ENCODE results near the gene UBXN7.
"Not testable (repeated sequence)": the region's sequence is repeated elsewhere in the genome, so short reads cannot be mapped to it uniquely, and the experiment has no call there.

The UBXN7 gene

DNA sequence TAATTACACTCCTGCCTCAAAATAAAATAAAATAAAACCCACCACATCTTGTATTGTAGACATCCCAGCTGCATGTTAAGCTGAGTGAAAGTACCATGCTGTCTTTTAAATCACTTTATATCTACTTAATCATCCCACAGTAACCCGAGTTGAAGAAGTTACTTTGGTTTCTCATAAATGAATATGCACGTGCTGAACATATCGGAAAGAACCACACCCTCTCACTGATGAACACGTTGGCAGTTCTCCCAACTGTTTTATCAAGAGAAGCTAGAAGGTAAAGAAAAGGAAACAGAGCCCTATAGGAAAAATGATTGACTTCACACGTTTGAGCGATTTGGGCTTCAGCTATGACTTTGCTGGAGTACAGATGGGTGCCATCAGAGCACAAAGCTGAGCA is 78.1 kb downstream of the UBXN7 start:
- no peak for DNase-seq

DNA sequence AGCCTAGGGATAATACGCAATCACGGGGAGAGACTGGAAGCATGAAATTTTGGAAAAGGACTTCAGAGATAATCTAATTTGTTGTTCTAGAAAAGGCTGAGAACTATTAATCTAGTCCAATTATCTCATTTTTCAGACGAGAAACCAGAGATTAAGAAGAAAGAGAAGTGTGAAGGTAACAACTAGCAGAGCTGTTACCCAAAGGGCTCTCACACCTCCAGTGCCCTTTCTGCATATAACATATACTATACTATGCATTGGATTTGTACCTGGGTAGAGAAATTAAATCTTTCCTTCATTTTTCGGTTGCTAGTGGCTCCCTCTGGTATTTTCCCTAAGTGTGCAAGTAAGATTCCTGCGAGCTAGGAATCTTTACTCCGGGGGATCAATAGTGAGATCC is 80.7 kb downstream of the UBXN7 start:
- no peak for DNase-seq

DNA sequence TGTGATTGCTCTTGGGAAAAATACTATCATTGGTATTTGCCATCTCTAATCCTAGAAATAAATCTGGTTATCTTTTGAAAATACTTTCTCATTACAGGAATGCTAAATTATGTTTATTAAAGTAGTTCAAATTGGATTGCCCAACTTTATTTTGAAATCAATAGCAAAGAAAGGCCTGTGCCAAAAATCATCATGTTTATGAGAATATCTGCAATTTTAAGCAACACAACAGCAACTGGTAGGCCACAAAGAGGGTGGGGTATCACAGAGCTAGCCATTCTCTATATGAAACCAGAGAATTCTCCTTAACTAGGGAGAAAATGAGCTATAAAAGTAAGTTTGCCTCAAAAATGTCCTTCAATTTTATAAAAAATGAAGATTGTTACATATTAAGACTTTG is 82.2 kb downstream of the UBXN7 start:
- DNase-seq, result no peak

DNA sequence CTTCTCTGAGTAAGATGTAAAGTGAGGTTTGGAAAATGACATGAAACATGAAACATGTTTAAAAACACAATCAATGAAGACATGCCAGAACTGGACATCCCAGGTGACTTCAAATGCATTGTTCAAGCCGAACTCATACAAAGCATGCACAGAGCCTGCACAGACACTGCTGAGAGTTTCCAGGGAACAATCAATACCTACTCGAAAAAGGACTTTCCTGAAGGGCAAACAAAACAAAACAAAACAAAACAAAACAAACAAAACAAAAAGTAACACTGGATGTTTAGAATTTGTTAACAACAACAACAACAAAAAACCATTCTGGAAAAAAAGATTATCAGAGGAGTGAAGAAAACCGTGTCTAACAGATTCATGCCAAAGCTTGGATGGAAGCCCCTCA is 83.5 kb downstream of the UBXN7 start:
- DNase-seq, result no peak

DNA sequence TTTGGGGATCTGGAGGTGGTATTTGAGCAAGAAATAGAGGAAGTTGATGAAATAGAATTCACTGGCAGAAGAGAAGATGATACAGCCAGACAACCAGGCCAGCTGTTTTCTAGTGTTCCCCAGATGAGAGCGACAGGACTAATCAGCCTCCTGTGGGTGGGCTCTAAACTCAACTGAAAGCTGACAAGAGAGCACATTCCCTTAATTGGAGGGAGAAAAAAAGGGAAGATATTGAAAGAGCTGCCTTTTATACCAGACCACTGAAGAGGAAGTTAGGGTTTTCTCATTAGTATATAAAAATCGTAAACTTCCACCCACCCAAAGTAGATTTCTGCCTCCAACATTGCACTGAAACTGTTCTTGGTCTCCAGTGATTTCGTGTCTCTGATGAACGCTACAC is 87.6 kb downstream of the UBXN7 start:
- no peak for DNase-seq

DNA sequence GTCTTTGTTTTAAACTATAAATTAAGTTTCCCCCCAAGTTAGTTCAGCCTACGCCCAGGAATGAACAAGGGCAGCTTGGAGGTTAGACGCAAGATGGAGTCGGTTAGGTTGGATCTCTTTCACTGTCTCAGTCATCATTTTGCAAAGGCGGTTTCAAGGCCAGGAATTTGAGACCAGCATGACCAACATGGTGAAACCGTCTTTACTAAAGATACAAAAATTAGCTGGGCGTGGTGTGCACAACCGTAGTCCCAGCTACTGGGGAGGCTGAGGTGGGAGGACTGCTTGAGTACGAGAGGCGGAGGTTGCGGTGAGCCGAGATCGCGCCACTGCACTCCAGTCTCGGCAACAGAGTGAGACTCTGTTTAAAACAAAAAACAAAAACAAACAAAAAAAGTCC is 88.3 kb downstream of the UBXN7 start:
- not testable (repeated sequence) for DNase-seq

DNA sequence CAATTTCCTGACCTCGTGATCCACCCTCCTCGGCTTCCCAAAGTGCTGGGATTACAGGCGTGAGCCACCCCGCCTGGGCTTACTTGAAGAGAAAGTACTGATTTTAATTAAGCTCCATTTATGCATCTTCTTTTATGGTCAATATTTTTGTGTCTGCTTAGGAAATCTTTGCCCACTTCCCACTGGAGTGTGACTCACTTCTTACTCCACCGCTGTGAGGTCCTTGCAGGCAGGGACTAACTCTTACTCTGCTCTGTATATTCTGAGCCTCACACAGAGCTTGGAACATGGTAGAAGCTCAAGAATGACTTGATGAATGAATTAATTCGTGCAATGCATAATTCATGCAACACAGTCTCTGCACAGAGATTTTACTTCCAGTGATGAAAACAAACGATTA is 91.1 kb downstream of the UBXN7 start:
- no peak for DNase-seq

DNA sequence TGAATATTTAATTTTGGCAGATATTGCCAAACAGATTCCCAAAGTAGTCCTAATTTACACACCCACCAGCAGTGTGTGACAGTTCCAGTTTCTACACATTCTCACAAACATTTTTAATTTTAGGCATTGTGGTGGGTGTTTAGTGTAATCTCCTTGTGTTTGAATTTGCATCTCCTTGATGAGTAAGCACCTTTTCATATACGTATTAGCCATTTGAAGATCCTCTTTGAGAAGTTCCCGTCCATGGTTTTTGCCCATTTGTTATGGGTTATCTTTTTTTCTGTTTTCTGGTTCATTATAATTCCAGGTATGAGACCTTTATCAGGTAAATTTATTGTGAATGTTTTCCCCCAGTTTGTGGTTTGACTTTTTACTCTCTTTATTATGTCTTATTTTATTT is 91.8 kb downstream of the UBXN7 start:
- no peak for DNase-seq

DNA sequence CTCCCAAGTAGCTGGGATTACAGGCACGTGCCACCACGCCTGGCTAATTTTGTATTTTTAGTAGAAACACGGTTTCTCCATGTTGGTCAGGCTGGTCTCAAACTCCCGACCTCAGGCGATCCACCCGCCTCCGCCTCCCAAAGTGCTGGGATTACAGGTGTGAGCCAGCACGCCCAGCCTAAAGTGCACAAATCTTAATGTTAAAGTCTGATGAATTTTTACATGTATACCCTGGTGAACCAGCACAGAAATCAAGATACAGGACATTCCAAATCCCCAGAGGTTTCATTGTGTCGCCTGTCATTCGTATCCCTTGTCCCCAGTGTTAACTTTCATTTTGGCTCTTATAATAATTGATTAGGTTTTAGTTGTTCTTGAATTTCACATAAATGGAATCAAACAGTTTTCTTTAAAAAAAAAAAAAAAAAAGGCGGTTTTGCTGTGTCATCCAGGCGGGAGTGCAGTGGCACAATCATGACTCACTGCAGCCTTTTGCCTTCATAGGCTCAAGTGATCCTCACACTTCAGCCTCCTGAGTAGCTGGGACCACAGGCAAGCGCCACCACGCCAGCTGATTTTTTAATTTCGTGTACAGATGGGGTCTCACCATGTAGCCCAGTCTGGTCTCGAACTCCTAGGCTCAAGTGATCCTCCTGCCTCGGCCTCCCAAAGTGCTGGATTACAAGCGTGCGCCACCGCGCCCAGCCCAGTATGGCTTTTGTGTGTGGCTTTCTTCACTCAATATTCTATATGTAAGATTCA is 92.6 kb downstream of the UBXN7 start:
- no peak for DNase-seq

DNA sequence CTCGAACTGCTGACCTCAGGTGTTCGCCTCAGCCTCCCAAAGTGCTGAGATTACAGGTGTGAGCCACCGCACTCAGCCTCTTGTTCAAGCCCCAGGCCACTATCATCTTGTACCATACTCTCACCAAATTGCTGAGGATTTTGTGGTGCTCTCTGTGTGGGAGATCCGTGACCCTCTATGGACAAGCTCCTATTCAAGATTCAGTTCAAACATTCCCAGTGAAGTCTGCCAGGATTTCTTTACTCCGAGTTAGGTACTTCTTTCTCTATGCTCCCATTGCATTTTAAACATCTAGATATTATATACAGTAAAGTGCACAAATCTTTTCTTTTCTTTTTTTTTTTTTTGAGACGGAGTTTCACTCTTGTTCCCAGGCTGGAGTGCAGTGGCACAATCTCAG is 93.2 kb downstream of the UBXN7 start:
- DNase-seq, result no peak

DNA sequence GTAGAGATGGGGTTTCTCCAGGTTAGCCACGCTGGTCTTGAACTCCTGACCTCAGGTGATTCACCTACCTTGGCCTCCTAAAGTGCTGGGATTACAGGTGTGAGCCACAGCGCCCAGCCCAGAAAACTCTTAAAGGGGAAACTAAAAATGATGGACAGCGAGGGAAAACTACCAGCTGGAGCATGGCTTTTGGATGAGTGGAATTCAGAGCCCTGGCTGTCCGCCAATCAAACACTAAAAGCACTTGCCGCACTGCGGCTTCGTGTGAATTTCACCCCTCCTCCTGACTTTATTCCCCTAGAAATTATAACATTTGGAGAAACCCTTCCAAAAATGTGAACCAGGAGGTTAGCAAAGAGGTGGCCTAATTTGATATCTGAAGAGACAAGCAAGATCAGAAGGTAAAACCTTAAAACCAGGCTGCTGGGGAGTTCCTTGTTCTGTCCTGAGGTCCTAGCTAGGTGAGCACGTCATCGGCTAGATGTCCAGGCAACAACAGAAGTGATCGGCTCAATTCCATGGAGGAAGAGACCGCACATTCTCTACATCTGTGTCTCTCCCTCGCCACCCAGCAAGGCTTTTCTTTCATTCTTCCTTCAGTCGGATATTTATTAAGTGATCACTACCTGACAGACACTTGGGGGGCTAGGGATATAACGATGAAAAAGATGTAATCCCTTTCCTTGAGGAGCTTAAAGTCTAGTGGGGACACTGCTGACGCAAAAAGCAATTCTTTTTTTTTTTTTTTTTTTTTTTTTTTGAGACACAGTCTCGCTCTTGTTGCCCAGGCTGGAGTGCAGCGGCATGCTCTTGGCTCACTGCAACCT is 95.7 kb downstream of the UBXN7 start:
- peak; percentile 20 to 63 for DNase-seq

DNA sequence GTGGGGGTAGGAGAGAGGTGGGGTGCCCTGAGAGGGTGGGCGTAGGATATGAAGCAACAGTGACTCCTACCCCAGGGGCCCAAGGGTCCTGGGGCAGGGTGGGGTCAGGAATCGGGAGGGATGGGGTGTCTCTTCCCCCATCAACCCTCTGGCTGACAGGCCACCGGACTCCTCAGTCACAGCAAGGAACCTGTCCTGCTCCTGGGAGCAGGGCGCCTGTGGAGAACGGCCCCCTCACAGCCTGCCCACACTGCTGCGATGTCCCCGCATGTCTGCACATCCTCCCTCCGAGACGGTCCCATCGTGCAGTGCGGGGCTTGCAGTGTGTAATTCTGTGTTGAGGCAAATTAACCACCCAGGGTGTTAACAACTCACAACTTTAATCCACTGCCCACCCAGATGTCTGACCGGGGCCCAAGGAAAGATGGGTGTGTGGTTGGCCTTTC is 96.7 kb downstream of the UBXN7 start:
- no peak for DNase-seq

DNA sequence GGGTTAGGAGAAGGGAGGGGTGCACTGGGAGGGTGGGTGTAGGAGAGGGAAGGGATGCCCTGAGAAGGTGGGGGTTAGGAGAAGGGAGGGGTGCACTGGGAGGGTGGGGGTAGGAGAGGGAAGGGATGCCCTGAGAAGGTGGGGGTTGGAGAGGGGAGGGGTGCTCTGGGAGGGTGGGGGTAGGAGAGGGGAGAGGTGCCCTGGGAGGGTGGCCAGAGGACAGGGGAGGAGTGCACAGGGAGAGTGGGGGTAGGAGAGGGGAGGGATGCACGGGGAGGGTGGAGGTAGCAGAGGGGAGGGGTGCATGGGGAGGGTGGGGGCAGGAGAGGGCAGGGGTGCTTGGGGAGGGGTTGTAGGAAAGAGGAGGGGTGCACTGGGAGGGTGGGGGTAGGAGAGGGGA is 97.2 kb downstream of the UBXN7 start:
- no peak for DNase-seq

DNA sequence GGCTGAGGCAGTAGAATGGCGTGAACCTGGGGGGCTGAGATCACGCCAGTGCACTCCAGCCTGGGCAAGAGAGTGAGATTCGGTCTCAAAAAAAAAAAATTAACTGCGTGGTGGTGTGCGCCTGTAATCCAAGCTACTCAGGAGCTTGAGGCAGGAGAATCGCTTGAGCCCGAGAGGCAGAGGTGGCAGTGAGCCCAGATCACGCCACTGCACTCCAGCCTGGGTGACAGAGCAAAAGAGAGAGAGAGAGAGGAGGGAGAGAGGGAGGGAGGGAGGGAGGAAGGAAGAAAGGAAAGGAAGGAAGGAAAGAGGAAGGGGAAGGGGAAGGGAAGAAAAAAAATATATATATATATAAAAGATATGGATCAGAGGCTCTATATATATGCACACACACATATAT is 100.1 kb downstream of the UBXN7 start:
- no peak for DNase-seq

DNA sequence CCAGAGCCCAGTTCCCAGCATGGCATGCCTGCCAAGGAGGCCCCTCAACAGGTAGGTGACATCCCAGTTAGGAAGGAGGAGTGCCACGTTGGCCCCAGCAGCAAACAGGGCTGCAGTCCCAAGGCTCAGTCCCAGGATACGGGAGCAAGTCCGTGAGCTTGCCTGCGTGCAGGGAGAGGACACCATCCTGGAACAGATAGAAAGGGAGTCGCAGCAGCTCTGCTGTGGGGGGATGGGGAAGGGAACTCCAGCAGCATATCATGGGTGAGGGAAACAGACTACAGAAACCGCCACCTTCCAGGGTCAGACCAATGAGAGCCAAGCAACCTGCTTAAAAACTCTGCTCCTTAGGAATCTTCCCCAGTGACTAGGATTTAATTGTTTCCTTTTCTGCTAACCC is 104.8 kb downstream of the UBXN7 start:
- DNase-seq, result no peak

DNA sequence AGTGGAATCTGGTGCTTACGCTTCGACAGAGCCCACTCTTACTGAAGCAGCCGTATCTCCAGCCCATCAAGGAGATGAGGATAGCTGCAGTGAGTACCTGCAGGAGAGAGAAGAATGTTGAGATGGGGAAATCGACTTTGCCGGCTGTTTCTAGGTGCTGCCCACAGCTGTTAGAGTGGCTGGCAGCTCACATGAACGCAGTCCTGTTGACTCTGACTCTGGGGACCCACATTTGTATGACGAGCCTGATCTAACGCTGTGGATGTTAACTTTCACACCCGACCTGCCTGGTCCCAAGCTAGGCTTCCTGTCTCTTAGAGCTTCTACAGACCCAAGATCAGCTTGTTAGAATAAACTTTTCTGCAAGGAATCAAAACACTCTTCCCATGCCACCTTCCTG is 105.3 kb downstream of the UBXN7 start:
- DNase-seq, result no peak

DNA sequence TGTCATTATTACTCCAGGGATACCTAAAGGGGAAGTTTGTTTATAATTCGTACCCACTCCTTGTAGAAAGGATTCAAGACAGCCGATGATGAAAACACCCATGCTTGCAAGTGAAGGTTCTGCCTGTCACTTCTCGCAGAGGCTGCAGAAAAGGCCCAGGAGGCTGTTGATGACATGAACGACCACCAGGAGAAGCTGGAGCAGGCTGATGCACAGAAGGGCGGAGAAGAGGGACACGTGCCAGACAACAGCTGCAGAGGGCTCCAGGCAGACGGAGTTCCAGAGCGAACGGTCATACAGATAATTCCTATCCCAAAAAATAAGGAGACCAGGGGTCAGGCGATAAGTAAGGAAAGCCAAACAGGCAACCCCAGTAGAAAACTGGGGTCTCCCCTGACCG is 108.5 kb downstream of the UBXN7 start:
- DNase-seq, result peak; percentile 35 to 44

DNA sequence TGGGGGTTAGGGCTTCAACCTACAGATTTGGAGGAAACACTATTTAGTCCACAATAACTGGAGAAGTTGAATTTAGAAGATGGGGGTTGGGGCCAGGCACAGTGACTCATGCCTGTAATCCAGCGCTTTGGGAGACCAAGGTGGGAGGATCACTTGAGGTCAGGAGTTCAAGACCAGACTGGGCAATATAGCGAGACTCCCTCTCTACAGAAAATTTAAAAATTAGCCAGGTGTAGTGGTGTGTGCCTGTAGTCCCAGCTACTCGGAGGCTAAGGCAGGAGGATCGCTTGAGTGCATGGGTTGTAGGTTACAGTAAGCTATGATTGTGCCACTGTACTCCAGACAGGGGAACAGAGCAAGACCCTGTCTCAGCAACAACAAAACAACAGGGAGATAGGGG is 109.2 kb downstream of the UBXN7 start:
- DNase-seq, result no peak

DNA sequence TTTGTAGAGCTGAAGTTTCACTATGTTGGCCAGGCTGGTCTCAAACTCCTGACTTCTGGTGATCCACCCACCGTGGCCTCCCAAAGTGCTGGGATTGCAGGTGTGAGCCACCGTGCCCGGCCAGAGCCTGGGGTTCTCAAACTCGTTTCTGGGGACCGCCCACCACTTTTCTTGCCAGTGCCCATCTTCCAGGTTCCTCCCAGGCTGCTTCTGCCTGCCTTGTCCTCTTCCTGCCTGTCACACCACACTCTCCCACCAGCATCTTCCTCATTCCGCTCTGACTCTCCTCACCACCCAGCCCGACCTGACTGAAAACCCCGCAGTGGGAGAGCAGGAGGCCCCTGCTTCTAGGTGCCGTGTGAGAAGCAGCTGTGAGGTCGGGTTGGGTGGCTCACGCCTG is 111.1 kb downstream of the UBXN7 start:
- DNase-seq, result no peak

DNA sequence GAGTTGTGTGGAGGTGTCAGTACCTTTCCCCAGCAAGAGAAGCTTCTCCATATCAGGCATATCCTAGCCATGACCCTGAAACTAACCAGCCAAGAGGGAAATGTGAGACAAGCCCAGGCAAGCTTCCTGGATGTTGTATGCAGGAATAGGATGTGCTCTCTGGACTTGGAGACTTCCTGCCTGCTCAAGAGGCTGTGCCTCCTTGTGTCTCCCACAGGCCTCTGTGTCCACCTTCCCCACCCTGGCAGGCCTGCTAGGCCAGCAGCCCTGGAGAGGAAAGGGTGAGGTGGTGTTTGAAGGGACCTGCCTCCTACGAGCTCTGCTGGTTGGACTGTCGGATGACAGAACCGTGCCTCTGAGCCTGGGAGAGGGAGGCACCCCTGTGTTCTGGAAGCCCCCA is 112.1 kb downstream of the UBXN7 start:
- no peak for DNase-seq

DNA sequence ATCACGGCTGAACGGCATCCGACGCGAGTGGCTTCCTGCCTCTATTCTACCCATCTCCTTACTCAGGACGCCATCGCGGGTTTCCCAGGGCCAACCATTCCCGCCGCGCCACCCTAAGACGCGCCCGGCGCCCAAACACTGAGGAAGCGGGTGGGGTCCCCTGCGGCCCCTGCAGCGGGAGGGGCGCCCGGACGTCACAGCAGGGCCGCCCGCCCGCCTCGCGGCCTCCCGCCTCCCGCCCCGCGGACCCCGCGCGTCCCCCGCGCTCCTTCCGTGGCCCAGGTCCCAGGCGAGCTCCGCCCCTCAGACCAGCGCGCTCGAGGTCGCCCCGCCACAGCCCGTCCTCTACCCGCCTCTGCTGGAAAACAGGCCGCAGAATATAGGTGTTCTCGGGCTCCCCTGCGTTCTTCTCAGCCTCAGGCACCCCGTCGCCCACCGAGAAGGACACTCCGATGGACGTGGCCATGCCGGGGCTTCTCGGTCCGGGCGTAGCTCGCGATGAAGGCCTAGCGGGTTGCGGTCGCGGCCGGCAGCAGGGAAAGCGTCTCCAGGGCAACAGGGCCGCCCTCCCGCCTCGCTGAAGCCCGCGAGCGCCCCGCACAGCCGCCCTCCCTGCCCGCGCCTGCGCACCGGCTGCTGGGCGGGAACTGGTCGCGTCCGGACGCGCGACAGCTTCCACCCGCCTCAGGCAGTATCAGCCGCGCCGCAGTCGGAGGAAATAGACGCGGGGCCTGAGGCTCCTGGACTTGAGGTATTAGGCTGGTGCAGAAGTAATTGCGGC is 114.3 kb downstream of the UBXN7 start, which contains the start of gene DYNLT2B:
DYNLT2B (minus strand) TSS at position 554 of the 781 bp plus-strand sequence; CDS start at position 466, 88 bp downstream.
- peak; percentile 58 to 94 for DNase-seq

DNA sequence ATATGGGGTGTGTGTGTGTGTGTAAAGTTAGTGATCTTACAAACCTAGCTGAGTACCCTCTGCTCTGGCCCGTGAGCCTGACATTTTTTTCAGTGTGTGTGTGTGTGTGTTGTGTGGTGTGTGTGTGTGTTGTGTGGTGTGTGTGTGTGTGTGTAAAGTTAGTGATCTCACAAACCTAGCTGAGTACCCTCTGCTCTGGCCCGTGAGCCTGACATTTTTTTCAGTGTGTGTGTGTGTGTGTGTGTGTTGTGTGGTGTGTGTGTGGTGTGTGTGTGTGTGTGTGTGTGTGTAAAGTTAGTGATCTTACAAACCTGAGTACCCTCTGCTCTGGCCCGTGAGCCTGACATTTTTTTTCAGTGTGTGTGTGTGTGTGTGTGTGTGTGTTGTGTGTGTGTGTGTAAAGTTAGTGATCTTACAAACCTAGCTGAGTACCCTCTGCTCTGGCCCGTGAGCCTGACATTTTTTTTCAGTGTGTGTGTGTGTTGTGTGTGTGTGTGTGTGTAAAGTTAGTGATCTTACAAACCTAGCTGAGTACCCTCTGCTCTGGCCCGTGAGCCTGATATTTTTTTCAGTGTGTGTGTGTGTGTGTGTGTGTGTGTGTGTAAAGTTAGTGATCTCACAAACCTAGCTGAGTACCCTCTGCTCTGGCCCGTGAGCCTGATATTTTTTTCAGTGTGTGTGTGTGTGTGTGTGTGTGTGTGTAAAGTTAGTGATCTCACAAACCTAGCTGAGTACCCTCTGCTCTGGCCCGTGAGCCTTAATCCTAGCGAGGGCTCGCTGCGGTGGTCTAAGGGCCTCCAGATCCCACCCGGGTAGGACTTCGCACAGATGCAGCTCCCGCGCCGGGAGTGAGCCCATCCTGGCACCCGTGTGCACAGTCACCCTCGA is 115.2 kb downstream of the UBXN7 start:
- DNase-seq, result not testable (repeated sequence)
